NCI-H187 (cell line): ENCODE results near the gene TMEM267.
A peak's percentile ranks its signal among the peaks of the same experiment; 100 is the strongest.
"Not testable (repeated sequence)": the region's sequence is repeated elsewhere in the genome, so short reads cannot be mapped to it uniquely, and the experiment has no call there.

Experiments used
- DNase-seq, 2 experiments: peaks; one replicate each; lab custom pipeline; 2025; lab: John Stamatoyannopoulos, UW

Gene TMEM267, protein sequence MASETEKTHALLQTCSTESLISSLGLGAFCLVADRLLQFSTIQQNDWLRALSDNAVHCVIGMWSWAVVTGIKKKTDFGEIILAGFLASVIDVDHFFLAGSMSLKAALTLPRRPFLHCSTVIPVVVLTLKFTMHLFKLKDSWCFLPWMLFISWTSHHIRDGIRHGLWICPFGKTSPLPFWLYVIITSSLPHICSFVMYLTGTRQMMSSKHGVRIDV

GRCh38 chr5:43483298-43484105, at the start of gene TMEM267:
TSS of gene TMEM267 (minus strand) at chr5:43483865. CDS start at chr5:43453969, 29,896 bp downstream.
- DNase-seq, result peak; percentile 93 to 94

DNA sequence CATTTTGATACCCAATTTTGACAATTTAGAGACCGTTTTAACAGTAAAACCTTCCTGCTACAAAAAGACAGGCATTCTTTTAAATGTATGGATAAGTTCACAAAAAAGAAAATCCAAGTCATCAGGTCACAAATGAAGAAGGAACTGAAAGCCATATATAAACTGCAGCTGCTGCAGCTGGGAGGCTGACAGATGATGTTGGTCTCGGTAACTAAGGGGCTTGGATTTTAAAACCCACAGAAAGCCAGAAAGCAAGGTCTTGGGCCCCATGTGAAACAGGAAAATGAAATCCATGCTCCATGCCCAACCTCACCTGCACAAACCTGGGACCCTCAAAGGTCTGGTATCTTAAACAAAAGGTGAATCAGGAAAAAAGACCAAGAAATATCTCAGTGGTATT, 47.0 kb upstream of the TMEM267 start:
- DNase-seq, result no peak

DNA sequence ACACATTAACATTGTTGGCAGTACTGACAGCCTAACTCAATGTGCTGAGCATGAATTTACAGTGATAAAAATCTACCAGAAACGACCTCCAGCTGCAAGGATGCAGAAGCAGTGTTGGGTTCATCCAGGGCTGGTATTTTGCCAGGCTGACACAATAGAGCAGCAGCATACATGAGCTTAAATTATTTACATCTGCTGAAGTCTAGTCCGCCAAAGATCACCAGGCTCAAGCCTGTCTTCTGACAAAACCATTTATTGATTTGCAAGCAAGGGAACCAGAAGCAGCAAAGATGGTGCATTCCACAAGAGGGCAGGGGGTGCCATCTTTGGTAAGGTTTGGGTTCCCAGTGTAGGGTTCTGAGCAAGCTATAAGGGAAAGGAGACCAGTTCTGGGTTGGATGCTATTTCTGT, 40.0 kb upstream of the TMEM267 start:
- no peak for DNase-seq

DNA sequence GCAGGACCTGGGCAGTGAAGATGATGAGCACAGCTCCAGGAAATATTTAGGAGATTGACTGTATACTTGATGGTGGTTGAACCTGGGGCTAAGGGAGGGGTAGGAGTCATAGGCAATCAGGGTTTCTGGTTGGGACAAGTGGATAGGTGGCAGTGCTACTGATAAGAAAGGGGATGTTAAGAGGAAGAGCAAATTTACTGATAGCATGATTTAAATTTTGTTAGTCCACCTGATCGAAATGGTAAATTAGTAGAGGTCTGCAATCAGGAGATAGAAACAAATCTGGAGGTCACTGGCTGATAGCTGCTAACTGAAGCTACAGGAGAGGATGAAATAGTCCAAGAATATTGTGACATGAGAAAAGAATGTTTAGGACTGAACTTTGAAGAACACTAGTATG, 37.0 kb upstream of the TMEM267 start:
- no peak for DNase-seq

GRCh38 chr5:43515678-43516048, 32.0 kb upstream of the TMEM267 start:
- DNase-seq, result no peak

GRCh38 chr5:43514816-43515677, 31.4 kb upstream of the TMEM267 start, which contains the start of gene C5orf34:
TSS of gene C5orf34 (minus strand) at chr5:43515148. CDS start at chr5:43509339, 5,809 bp downstream.
- DNase-seq, result peak; percentile 98 to 99

- DNase-seq, result peak in 1 of 2 experiments; percentile 47
These were observed 30.8 kb upstream of the TMEM267 start for GRCh38 chr5:43514471-43514815.

DNA sequence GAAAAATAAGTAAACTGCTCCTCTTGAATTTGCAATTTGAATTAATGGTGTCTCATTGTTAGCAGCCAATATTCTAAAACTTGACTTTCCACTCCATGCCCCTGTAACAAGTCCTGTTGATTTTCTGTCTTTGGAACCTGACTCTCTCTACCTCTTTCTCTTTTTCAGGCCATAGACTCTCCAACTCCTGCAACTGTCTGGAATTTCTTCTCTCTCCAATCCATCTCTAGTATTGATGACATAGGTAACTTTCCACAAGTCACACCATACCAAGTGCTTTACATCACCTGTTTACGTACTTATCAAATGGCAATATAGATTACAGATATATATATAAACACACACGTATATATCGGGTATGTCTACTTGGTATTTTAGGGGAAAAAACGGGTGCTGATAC, 30.4 kb upstream of the TMEM267 start:
- DNase-seq, result peak in 1 of 2 experiments; percentile 40

DNA sequence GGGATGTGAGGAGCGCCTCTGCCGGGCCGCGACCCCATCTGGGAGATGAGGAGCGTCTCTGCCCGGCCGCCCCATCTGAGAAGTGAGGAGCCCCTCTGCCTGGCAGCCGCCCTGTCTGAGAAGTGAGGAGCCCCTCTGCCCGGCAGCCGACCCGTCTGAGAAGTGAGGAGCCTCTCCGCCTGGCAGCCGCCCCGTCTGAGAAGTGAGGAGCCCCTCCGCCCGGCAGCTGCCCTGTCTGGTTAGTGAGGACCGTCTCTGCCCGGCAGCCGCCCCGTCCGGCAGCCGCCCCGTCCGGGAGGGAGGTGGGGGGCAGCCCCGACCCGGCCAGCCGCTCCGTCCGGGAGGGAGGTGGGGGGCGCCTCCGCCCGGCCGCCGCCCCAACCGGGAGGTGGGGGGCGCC, 27.4 kb upstream of the TMEM267 start:
- not testable (repeated sequence) for DNase-seq

DNA sequence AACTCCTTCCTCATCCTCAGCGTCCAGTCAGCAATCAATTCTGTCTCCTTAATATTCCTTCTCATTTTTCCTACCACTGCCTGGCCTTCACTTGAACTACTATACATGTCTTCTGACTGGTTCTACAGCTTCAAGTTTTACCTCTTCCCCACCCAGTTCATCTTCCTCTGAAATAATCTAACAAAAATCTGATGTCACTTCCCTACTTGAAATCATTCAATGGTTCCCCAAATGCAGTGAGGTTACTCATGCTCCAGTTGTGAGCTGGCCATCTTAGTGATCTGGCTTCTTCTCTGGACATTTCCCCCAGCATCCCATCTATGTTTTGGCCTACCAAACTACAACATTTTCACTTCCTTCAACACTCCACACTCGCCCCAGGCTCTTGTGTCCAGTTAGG, 14.9 kb upstream of the TMEM267 start:
- no peak for DNase-seq

GRCh38 chr5:43497311-43498104, 13.8 kb upstream of the TMEM267 start:
- no peak for DNase-seq

GRCh38 chr5:43491326-43491725, 7.7 kb upstream of the TMEM267 start:
- DNase-seq, result no peak

- DNase-seq, result no peak
These were observed 2.7 kb upstream of the TMEM267 start for GRCh38 chr5:43486353-43486752.

DNA sequence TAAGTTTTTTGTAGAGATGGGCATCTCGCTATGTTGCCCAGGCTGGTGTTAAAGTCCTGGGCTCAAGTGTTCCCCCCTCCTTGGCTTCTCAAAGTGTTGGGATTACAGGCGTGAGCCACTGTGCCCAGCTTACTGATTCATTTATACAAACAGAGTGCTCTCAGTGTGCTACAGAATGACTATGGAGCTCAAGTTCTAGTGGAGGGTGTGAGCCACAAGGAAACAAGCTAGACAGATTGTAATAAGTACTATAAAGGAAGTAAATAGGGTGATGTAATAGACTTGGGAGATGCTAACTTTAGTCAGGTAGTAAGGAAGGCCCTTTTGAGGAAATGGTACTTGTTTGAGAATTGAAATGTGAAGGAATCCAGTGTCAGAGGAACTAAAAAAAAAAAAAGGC, 1.7 kb upstream of the TMEM267 start:
- no peak for DNase-seq

DNA sequence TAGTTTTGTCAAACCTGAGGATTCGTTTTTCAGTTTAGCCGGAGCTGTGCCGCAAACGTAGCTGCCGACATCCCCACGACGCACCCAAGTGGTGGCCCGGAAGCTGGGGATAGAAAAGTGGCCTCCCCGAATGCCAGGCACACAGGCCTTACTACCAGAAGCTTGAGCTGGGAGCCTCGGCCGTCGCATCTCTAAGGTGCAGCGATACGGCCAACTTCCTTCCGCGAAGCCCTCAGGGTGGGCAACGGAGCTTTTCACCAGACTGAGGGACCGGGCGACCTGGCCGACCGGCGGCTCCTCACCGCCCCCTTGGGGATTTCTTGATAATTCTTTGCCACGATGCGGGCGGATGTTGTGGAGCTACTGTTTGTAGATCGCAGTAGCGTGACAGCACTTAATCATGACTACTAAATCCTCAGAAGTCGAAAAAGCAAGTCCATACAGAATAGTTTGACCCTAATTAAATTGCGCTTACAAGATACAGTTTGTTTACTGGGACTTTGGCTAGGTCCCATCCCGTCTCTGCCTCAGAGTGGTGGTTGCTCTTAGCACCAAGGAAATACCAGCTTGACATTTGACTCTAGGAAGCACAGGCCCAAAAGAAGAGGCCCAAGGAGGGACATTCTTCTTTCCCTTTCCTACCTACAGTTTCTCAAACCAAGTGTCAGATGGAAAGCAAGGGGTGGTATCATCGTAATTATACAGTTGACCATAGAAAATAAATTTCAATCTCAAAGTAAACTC, 613 bp upstream of the TMEM267 start:
- DNase-seq, result peak; percentile 85 to 94

- no peak for DNase-seq
These were observed 971 bp downstream of the TMEM267 start for GRCh38 chr5:43482490-43483297.

DNA sequence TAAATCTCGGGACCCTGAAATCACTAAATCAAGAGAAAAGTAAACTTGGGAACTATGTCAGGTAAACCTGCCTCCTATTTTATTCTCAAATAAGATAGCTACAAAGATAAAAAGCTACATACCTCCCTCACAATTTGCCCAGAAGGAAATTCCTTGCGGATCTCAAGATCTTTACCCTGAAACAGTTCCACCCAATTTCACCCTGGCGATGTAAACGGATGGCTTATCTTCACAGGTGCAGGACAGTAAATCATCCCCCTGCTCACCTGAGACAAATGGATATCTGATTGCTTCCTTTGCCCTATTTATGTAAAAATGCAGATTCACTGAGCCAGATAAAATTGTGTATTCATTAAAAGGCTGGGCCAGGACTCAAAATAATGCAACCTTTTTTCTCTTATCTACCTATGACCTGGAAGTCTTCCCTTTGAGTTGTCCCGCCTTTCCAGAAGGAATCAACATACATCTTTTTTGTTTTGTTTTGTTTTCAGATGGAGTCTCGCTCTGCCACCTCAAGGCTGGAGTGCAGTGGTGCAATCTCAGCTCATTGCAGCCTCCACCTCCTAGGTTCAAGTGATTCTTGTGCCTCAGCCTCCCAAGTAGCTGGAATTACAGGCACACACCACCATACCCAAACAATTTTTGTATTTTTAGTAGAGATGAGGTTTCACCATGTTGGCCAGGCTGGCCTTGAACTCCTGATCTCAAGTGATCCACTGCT, 13.8 kb downstream of the TMEM267 start:
- DNase-seq, result no peak

- DNase-seq, result no peak
These were observed 16.6 kb downstream of the TMEM267 start for GRCh38 chr5:43467100-43467499.

- not testable (repeated sequence) for DNase-seq
These were observed 18.2 kb downstream of the TMEM267 start for GRCh38 chr5:43465455-43465854.
